ENCODE data around the gene NDST3. TPM values are rescaled to one million over a fixed set of nuclear protein-coding genes. Genes with fewer than 3 reads are reported as not detected.

Gene NDST3
- total and polyA plus RNA-seq, 2 of the 13 experiments (the other 11 are each of a cell fraction or from before 2014, with no cell fraction given): not detected

GRCh38 chr4:118278473-118279274 is 244.4 kb downstream of the NDST3 start (continued):
- peak; percentile 90 for TF ChIP-seq NKX3-1 (CRISPR knock-in tag; IDR thresholded peaks at IDR 0.05)
- TF ChIP-seq ZNF740 (CRISPR knock-in tag; IDR thresholded peaks at IDR 0.05): no peak; the same call in 1 of the 2 replicates
- no peak for TF ChIP-seq MBD4 (IDR thresholded peaks at IDR 0.05; ENCODE audit: borderline replicate concordance, low read length)
- 0 out of 2 replicates have a peak, but pooled peaks have one; percentile 32 for TF ChIP-seq ZFP36L2 (CRISPR knock-in tag; IDR thresholded peaks at IDR 0.05)
- no peak; the same call in 1 of the 2 replicates for TF ChIP-seq MED13 (CRISPR knock-in tag; IDR thresholded peaks at IDR 0.05)
- TF ChIP-seq PHF5A (CRISPR knock-in tag; IDR thresholded peaks at IDR 0.05; ENCODE audit: low read depth, unreplicated experiment): peak; percentile 87
- peak; percentile 54 for TF ChIP-seq ONECUT2 (CRISPR knock-in tag; IDR thresholded peaks at IDR 0.05)
- no peak for TF ChIP-seq SOX6 (IDR thresholded peaks at IDR 0.05)
- TF ChIP-seq SOX6 (CRISPR knock-in tag; IDR thresholded peaks at IDR 0.05): peak; percentile 46; the same call in 1 of the 2 replicates
- no peak for TF ChIP-seq ZNF512 (CRISPR knock-in tag; IDR thresholded peaks at IDR 0.05)
- no peak for TF ChIP-seq IRF1 (CRISPR knock-in tag; IDR thresholded peaks at IDR 0.05; ENCODE audit: low read depth)
- TF ChIP-seq ZNF513 (CRISPR knock-in tag; conservative IDR thresholded peaks at IDR 0.05): no peak
- TF ChIP-seq NFRKB (IDR thresholded peaks at IDR 0.05): no peak
- TF ChIP-seq CEBPZ (IDR thresholded peaks at IDR 0.05; ENCODE audit: low read length): no peak
- no peak for TF ChIP-seq PHB2 (IDR thresholded peaks at IDR 0.05; ENCODE audit: partially characterized antibody)
- TF ChIP-seq ZBTB38 (CRISPR knock-in tag; IDR thresholded peaks at IDR 0.05): 0 out of 2 replicates have a peak, but pooled peaks have one; percentile 51
- TF ChIP-seq SIN3A (IDR thresholded peaks at IDR 0.05; ENCODE audit: borderline replicate concordance, low read depth, low read length): peak; percentile 35; the same call in 1 of the 2 replicates
- 0 out of 2 replicates have a peak, but pooled peaks have one; percentile 29 for TF ChIP-seq CBFB (CRISPR knock-in tag; IDR thresholded peaks at IDR 0.05)
- TF ChIP-seq TCF7L2 (IDR thresholded peaks at IDR 0.05; ENCODE audit: low read depth, low read length): no peak
- no peak; the same call in 1 of the 2 replicates for TF ChIP-seq KLF13 (CRISPR knock-in tag; IDR thresholded peaks at IDR 0.05)
- peak; percentile 46; the same call in 1 of the 2 replicates for TF ChIP-seq ATF7-NPFF (CRISPR knock-in tag; IDR thresholded peaks at IDR 0.05; ENCODE audit: low read depth)
- TF ChIP-seq HNRNPK (IDR thresholded peaks at IDR 0.05; ENCODE audit: low read depth, low read length, poor library complexity, severe bottlenecking): no peak
